GM19035 (cell line): ENCODE data around the gene CNPY1.

Source experiments
- ATAC-seq: cut with Tn5 transposase; IDR thresholded peaks from one replicate; pipeline ENCODE4 v1.9.1; 2021; ENCODE audit not compliant: unreplicated experiment

The CNPY1 gene

DNA sequence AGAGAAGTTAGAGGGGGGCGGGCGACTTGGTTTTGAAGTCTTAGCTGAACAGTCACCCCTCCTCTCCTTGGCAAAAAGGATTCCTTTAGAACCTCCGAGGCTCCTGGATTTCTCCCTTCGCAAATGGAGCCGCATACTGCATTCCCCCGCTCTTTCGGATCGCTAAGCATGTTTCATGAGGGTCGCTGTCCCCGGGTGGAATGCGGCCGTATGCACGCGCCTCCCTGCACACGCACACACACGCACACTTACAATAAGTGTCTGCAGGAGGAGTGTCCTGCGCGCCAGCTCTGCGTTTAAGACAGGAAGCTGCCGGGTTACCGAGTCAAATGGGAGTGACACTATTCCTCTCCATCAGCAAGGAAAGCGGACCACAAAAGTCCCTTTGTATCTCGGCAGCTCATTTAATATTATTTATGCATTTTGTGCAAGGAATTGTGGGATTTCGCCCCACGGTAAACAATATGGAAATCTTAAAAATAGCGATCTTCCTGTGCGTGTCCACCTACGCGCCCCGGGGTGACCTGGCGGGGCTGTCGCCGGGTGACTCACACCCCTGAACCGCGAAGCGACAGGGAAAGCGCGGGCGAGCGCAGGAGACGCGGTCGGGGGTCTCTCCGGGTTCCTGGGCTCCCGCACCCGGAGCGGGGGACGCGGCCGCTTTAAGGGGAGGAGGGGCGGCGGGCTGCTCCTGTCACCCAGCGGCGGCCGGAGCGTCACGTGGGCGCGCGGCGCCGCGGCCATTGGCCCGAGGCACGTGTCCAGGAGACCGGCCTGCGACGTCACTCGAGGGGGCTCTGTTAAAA is 89.4 kb downstream of the CNPY1 start:
- no peak for ATAC-seq

DNA sequence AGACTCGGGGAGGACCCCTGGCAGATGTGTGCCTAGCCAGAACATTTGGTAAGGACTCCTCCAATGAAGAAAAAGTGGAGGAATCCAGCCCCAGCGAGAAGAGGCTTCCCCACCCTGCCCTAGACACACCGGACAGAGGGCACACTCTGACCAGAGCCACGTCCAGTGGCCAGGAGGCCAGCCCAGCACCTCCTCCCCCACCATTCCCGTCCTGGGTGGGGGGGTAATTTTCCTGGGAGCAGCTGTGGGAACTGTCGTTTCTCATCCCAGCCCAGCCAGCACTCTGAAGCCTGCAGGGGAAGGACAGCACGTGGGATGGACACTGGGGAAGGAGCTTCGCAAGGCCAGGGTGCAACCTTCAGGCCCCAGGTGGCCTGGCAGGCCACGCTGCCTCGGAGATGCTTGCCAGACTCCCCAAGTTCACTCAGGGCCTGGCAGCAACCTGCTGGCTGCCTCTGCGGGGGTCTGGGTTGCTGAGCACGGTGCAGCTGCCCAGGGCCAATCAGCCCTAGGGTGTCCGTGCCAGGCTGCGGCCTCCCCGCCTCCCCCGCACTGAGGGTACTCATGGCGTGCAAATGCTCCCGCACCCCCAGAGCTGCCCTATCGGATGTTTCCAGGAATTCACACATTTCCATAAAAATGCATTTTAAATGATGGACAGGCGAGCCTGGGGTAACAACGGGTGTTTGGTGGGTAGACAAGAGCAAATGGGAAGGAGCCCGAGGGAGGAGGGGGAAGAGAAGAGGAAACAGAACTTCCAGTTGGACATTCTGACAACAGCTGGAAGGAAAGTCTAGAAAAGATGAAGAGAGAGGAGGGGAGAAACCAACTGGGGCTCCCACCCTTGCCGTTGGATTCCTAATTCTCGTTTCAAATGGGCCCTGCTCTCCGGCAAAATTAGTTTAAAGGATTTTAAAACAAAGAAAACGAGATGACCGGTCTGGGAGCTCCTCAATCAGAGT is 90.3 kb downstream of the CNPY1 start:
- no peak for ATAC-seq

DNA sequence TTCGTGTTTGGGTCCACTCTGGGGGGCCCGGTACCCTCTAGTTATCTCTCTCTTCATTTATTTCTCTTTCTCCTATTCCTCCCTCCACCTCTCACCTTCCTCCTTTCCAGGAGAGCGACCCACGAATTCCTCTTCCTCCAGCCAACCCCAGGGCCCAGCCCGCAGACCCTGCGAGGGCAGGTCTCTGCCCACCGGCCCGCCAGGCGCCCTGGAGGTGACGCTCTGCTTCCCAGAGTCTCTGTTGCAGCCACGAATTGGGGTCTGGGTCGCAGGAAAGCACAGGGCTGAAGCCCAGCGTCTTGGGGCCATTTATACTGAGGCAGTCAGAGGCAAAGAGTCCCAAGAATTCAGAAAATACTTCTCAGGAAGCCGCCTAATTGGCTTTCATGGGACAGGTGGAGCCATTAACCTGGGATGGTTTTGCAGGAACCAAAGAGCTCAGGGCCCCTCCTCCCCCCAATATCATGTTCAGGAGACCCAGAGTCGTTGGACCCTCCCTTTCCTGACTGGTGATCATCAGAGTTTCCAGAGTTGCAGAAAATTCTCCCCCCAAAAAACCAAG is 91.1 kb downstream of the CNPY1 start:
- ATAC-seq = no peak

DNA sequence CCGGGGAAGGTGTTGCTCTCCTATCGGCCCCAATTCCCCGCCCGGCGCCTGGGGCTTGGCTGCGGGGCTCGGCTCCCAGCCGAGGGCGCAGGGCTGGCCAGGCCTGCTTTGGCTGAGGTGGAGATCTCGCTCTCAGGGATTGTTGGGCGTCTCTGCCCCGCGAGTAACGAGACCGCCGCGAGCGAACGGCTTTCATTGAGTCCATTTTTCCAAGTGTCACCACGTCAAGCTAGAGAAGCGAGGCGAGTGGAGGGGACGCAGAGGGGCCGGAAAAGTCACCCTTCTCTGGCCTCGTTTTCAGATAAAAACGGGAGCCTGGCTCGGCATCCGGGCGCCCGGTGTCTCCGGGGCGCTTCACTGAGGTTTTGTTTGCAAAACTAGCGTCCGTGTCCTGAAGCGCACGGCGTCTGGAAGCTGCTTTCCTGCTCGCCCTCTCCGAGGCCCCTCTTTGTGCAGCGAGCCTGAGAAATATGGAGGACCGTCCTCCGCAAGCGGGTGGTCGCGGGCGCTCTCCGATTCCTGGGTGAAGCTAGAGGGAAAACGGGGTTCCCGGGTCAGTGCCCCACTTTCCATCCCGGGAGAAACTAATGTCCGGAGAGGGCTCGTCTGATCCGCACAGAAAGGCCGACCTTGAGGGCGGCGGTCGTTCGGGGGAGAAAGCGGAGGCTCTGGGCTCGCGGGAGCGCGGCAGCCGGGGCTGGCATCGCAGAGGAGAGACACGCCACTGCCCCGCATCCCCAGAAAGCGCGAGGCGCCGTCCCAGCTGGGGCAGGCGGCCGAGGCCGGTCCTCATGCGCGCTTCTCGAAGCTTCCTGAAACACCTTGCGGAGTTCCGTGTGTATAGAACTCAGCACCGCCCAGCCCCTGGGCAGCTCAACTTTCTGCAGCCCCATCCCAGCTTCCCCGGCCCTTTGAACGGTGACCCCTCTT is 91.9 kb downstream of the CNPY1 start:
- ATAC-seq = no peak

DNA sequence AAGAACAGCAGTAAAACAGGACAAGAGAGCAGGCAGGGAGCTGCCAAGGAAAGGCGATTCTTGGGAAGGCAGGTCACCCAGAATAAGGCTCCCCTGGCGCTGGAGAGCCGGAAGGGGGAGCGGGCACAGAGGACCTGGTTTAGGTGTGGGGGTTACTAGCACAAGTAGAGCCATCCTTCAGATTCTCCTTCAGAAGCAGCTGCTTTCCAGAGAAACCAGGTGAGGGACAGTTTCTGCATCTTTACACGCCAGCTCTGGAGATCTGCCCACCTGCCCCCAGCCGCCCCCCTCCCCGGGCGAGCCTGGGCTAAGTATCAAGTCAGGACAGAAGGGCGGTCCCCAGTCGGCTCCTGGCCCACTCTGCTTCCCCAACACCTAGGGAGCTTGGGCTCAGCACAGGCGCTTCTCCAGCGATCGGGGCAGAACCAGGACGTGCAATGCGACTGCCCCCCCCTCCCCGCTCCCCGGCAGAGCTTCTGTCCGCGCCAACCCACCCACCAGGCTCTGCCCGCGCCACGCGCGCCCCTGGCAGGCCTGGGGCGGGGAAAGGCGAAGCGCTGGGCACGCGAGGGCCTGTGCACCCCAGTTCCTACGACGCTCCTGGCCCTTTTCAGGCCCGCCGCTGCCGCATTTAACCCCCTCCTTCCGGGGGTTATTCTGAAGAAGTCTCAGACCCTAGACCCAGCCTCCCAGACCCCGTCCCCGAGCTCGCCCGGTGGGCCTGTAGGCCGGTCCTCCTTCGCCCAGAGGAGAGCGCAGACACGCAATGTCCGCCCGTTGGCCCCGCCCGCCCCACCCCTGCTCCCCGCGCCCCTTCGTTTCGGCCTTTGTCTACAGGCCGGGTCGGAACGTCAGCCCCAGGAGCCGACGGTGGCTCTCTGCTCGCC is 92.8 kb downstream of the CNPY1 start:
- no peak for ATAC-seq

DNA sequence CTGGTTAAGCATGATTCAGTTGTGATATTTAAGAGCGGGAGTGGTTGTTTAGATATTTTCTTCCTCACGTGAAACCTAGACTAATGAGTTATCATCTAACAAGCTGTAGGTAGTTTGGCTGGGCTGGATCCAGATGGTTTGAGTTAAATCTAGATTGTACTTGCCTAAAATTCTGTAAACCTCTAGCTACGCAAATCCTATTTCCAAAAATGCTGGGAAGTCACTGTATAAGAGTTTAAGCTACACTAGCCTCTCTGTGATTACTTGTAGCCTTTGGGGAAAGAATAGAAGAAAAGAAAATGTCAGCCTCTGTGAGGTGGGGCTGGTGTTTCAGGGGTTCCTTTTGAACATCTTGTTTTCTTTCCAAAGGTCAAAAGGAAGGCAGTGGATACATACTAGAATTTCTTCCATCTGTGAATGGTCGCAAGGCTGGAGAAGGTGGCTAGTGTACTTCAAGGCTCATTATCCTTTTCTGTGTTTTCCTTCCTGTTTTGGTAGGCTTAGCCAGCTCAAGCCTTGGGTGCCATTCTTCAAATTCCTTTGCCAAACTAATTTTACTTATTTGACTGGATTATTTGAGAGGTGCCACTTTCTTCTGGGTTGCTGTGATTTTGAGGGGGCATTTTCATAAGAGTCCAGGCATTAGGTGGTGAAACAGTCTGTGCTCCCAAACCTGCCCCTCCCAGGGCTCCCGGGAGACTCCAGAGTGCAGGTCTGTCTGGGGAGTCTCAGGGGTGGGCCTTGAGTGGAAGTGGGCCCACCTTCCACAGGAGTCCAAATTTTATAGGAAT is 93.7 kb downstream of the CNPY1 start:
- no peak for ATAC-seq

DNA sequence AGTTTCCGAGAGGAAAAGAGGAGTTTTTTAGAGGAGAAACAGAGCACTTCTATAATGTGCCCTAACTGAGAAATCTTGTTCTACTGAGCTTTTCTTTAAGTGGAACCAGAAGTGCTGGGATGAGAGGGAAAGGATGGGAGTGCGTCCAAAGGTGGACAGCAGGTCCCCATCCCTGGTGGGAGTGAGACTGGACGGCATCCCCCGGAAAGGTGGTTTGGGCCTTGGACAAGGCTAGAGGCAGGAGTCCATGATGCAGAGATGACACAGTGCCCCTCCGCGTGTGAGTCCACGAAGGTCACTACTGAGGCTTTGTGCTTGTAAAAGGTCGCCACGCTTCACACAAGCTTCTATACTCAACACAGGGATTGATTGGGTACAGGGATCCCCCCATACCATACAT is 94.5 kb downstream of the CNPY1 start:
- no peak for ATAC-seq
